Neural progenitor cell (in vitro differentiated cells): ENCODE results near the gene CHRNA1.

Source experiments
- CTCF ChIP-seq: fragments of 200-600 bp; sonication (generic); IDR thresholded peaks from 2 replicates; pipeline ENCODE4 v1.5.1; 2017; ENCODE audit warnings: antibody characterized with exemption, mild to moderate bottlenecking
- EZH2 ChIP-seq: fragments of 200-600 bp; sonication (generic); IDR thresholded peaks from 2 replicates; pipeline ENCODE4 v1.6.1; 2017; ENCODE audit warnings: antibody characterized with exemption, mild to moderate bottlenecking, moderate library complexity
- EZH2phosphoT487 ChIP-seq: fragments of 200-600 bp; sonication (generic); IDR thresholded peaks from 2 replicates; pipeline ENCODE4 v1.6.1; 2017; ENCODE audit warnings: antibody characterized with exemption

- TF ChIP-seq EZH2phosphoT487: no peak
- no peak for TF ChIP-seq EZH2
- no peak for TF ChIP-seq CTCF
Observed at GRCh38 chr2:174704642-174705041, 59.6 kb downstream of the CHRNA1 start.
